Glutamatergic neuron (in vitro differentiated cells): ENCODE data around the gene DENND5B. TPM values are rescaled to one million over a fixed set of nuclear protein-coding genes. Genes with fewer than 3 reads are reported as not detected.
"Not testable (repeated sequence)": the region's sequence is repeated elsewhere in the genome, so short reads cannot be mapped to it uniquely, and the experiment has no call there.

Source experiments
- DNase-seq: peaks from one replicate; pipeline ENCODE4 v3.0.0; 2022
- H3K27ac Mint-ChIP-seq: one replicate; pipeline ENCODE4 v1.8.0; 2020; ENCODE audit warnings: mild to moderate bottlenecking, mixed read lengths, inconsistent platforms; ENCODE audit not compliant: unreplicated experiment
- H3K27me3 Mint-ChIP-seq: one replicate; pipeline ENCODE4 v1.8.0; 2020; ENCODE audit warnings: mild to moderate bottlenecking, moderate library complexity, mixed read lengths, inconsistent platforms; ENCODE audit not compliant: unreplicated experiment
- H3K36me3 Mint-ChIP-seq: one replicate; pipeline ENCODE4 v1.8.0; 2020; ENCODE audit warnings: mild to moderate bottlenecking, mixed read lengths, inconsistent platforms; ENCODE audit not compliant: unreplicated experiment
- H3K4me1 Mint-ChIP-seq: one replicate; pipeline ENCODE4 v1.8.0; 2020; ENCODE audit warnings: mild to moderate bottlenecking, low read depth, mixed read lengths, inconsistent platforms; ENCODE audit not compliant: unreplicated experiment
- H3K4me3 Mint-ChIP-seq: one replicate; pipeline ENCODE4 v1.8.0; 2020; ENCODE audit warnings: mild to moderate bottlenecking, mixed read lengths, inconsistent platforms; ENCODE audit not compliant: unreplicated experiment
- H3K9me3 Mint-ChIP-seq: one replicate; pipeline ENCODE4 v1.8.0; 2020; ENCODE audit warnings: mild to moderate bottlenecking, moderate library complexity, mixed read lengths, inconsistent platforms; ENCODE audit not compliant: unreplicated experiment
- total RNA-seq: library from RNA; stranded (reverse); fragmentation: NEBNext Ultra II Directional; extraction: Animal tissue kit (Norgen Biotek cat#: 25700); gene quantifications from one replicate; pipeline ENCODE4 v1.2.1, GENCODE V29; 2021; ENCODE audit not compliant: unreplicated experiment
- TF ChIP-seq, protein P1 (sequence below): fragments of 200-600 bp; sonication (generic); IDR thresholded peaks from one replicate; pipeline ENCODE4 v1.5.0; 2021; ENCODE audit not compliant: partially characterized antibody, unreplicated experiment

Gene DENND5B
- total RNA-seq, 1 donor from 2014 or later, result 45.6 TPM

DNA sequence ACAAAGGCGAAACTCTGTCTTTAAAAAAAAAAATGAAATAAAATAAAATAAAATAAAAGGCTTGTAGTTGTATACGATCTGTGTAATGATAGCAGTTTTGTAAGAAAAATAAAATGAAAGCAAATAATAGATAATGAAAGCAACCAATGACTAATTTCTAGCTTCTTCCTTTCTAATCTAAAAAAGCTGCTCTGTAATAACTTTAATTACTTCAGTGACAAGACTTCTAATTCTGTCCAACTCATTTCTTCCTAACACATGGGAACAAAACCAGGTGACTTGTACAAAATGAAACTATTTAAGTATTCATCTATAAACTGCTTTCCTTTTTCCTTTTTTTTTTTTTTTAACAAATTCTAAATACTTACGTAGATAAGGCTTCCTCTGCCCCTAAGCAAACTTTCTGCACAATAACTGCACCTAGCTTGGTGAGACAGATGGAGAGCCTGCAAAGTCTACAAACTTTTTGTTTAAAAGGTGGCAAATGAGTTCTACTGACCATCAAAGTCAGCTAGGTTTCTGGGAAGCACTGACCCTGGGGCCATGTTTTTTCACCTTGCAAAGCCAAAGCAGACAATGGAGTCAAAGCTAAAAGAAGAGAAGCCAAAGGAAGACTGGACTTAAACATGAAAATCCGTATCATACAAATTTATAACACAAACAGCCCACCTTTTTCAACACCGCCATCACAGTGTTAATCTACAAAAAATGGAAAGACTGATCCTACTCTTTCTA is 28.2 kb downstream of the DENND5B start:
- DNase-seq, result no peak
- H3K9me3 Mint-ChIP-seq, result peaks cover 1% of the 10 kb centered on the region
- H3K27ac Mint-ChIP-seq, result no peak overlapping the region
- H3K4me1 Mint-ChIP-seq, result no peaks in the 10 kb centered on the region
- H3K4me3 Mint-ChIP-seq, result no peak overlapping the region
- no peaks in the 10 kb centered on the region for H3K36me3 Mint-ChIP-seq
- TF ChIP-seq, protein P1, sequence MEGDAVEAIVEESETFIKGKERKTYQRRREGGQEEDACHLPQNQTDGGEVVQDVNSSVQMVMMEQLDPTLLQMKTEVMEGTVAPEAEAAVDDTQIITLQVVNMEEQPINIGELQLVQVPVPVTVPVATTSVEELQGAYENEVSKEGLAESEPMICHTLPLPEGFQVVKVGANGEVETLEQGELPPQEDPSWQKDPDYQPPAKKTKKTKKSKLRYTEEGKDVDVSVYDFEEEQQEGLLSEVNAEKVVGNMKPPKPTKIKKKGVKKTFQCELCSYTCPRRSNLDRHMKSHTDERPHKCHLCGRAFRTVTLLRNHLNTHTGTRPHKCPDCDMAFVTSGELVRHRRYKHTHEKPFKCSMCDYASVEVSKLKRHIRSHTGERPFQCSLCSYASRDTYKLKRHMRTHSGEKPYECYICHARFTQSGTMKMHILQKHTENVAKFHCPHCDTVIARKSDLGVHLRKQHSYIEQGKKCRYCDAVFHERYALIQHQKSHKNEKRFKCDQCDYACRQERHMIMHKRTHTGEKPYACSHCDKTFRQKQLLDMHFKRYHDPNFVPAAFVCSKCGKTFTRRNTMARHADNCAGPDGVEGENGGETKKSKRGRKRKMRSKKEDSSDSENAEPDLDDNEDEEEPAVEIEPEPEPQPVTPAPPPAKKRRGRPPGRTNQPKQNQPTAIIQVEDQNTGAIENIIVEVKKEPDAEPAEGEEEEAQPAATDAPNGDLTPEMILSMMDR, result no peak
- H3K27me3 Mint-ChIP-seq, result no peaks in the 10 kb centered on the region

DNA sequence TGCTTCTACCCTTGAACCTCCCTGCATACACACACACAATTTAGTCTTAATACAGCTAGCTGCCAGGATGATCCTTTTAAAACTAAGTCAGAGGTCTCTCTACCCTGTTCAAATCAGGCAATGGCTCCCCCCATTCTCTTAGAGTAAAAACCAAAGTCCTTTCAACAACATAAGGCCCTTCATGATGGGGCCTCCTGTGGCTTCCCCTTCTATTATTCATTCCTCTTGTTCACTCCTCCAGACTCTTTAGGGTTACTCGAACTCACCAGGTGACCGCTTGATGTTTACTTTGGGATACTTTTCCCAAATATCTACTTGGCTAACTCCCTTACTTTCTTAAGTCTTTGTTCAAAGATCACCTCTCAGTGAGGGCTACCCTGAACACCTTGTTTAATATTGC is 30.4 kb downstream of the DENND5B start:
- no peak for DNase-seq
- no peak overlapping the region for H3K4me3 Mint-ChIP-seq
- H3K9me3 Mint-ChIP-seq, result no peaks in the 10 kb centered on the region
- no peaks in the 10 kb centered on the region for H3K4me1 Mint-ChIP-seq
- H3K27ac Mint-ChIP-seq, result no peak overlapping the region
- H3K36me3 Mint-ChIP-seq, result peaks cover 3% of the 10 kb centered on the region
- peaks cover 2% of the 10 kb centered on the region for H3K27me3 Mint-ChIP-seq
- TF ChIP-seq, protein P1, result no peak

DNA sequence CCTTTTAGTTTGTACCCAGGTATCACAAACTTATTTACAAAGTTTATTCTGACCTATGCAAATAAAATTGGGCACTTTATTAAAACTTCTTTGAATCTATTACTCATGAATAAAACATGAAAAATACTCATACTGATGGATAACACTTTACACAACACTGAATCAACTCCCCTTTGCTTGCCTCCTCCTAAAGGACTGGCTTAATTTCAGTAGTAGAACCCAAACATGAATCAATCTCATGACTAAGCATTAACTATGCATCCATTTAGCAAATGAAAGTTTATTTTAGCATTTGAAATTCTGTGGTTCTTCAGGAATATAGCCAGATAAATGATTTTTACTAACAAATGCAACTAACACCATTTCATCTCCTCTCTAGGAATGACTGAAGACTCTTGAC is 32.4 kb downstream of the DENND5B start:
- no peak overlapping the region for H3K27ac Mint-ChIP-seq
- no peak overlapping the region for H3K4me3 Mint-ChIP-seq
- H3K4me1 Mint-ChIP-seq, result no peaks in the 10 kb centered on the region
- peaks cover 9% of the 10 kb centered on the region for H3K36me3 Mint-ChIP-seq
- TF ChIP-seq, protein P1, result no peak
- DNase-seq, result no peak
- peaks cover 2% of the 10 kb centered on the region for H3K27me3 Mint-ChIP-seq
- H3K9me3 Mint-ChIP-seq, result peaks cover 1% of the 10 kb centered on the region

DNA sequence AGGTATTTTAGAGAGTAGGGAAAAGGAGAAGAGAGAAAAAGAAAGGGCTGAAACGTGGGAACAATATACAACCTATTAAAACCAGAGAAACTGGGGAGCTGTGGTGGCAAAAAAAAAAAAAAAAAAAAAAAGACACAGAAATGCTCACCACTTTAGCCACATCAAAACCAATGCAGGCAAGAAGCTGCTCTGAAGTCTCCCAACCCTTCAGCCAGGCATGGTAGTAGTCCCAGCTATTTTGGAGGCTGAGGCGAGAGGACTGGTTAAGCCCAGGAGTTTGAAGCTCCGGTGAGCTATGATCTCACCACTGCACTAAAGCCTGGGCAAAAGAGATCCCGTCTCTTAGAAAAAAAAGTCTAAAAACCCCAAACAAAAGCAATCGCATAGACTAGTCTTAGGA is 33.2 kb downstream of the DENND5B start:
- no peaks in the 10 kb centered on the region for H3K4me1 Mint-ChIP-seq
- H3K9me3 Mint-ChIP-seq, result peaks cover 2% of the 10 kb centered on the region
- H3K27ac Mint-ChIP-seq, result no peak overlapping the region
- peaks cover 13% of the 10 kb centered on the region for H3K36me3 Mint-ChIP-seq
- TF ChIP-seq, protein P1, result no peak
- H3K4me3 Mint-ChIP-seq, result no peak overlapping the region
- DNase-seq, result no peak
- H3K27me3 Mint-ChIP-seq, result peaks cover 2% of the 10 kb centered on the region

DNA sequence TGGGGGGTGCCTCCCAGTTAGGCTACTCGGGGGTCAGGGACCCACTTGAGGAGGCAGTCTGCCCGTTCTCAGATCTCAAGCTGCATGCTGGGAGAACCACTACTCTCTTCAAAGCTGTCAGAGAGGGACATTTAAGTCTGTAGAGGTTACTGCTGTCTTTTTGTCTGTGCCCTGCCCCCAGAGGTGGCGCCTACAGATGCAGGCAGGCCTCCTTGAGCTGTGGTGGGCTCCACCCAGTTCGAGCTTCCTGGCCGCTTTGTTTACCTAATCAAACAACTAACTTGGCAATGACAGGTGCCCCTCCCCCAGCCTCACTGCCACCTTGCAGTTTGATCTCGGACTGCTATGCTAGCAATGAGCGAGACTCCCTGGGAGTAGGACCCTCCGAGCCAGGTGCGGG is 35.5 kb downstream of the DENND5B start:
- DNase-seq, H3K9me3 Mint-ChIP-seq, H3K27me3 Mint-ChIP-seq, H3K4me3 Mint-ChIP-seq, H3K27ac Mint-ChIP-seq, H3K4me1 Mint-ChIP-seq: not testable (repeated sequence)
- H3K36me3 Mint-ChIP-seq, result peaks cover 13% of the 10 kb centered on the region

DNA sequence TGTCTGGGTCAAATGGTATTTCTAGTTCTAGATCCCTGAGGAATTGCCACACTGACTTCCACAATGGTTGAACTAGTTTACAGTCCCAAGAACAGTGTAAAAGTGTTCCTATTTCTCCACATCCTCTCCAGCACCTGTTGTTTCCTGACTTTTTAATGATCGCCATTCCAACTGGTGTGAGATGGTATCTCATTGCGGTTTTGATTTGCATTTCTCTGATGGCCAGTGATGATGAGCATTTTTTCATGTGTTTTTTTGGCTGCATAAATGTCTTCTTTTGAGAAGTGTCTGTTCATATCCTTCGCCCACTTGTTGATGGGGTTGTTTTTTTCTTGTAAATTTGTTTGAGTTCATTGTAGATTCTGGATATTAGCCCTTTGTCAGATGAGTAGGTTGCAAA is 40.3 kb downstream of the DENND5B start:
- DNase-seq, H3K4me3 Mint-ChIP-seq, H3K27me3 Mint-ChIP-seq, H3K27ac Mint-ChIP-seq, H3K9me3 Mint-ChIP-seq, H3K36me3 Mint-ChIP-seq, H3K4me1 Mint-ChIP-seq: not testable (repeated sequence)
